ENCODE measurements around the gene RHEB.
A peak's percentile ranks its signal among the peaks of the same experiment; 100 is the strongest.

Gene RHEB

GRCh38 chr7:151429560-151430331, 89.9 kb downstream of the RHEB start:
- DNase-seq = peak; percentile 54

GRCh38 chr7:151429237-151429559, 90.5 kb downstream of the RHEB start:
- DNase-seq = no peak

DNA sequence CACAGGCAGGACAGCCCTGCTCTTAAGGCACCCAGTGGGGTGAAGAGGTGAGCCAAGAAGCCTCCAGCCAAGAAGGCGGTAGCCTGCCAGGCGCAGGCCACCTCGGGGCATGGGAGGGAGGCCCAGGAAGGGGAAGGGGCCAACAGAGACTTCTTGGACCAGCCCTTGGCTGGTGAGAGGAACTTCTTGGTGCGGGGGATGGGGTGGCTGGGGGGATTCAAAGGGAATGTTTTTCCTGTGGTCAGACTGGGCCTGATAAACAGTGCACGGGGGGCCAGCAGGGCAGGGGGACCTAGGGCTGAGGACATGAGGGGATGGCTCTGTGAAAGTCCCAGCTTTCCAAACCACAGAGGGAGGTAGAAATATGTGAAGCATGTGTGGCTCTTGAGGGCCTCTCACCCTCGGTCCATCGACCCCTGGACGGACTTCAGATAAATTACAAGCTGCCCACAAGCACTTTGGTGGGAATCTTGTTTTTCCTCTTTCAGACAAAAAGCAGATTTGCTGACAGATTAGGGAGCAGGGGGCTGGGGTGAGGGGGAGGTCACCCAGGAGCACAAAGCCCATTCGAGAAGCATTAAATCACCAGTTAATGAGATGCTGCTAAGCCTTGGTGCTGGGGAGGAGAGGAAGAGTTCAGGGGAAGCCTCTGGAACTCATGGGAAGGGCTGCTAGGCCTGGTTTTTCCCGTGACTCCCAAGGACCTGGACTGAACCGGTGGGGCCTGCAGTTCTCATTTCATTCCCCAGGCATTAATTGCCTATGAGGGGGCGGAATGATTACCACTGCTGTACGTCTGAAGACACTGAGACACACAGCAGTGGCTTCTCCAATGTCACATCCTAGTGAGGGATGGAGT, 91.1 kb downstream of the RHEB start:
- DNase-seq = no peak

DNA sequence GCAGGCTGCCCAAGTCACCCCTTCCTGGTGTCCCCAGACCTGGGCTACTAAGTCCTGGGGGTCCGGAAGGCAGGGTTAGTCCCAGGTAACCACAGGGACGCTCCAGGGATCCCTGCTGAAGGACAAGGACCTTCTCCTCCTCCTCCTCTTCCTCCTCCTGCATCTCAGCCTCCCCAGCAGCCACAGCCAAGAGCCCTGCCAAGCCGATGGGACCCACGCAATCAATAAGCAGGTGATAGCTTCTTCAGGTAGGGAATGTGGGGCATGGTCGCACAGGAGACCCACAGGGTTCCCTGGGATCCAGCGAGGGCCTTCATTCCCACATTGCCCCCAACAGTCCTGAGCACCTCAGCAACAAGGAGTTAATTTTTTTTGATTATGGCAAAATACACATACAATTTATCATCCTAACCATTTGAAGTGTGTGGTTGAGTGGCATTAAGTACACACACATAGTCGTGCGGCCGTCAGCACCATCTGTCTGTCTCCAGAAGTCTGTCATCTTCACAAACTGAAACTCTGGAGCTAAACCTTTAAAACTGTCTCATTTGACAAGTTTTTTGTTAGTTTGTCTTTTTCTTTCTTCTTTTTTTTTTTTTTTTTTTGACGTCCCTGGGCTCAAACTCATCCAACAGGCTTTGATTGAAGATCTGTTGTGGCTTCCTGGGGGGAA, 91.9 kb downstream of the RHEB start:
- DNase-seq = no peak

GRCh38 chr7:151426904-151427704, 92.6 kb downstream of the RHEB start:
- DNase-seq = no peak

- no peak for DNase-seq
Observed at GRCh38 chr7:151426441-151426903, 93.2 kb downstream of the RHEB start.

GRCh38 chr7:151425670-151426440, 93.8 kb downstream of the RHEB start:
- DNase-seq = no peak

- DNase-seq = no peak
Observed at GRCh38 chr7:151424799-151425198, 94.9 kb downstream of the RHEB start.

DNA sequence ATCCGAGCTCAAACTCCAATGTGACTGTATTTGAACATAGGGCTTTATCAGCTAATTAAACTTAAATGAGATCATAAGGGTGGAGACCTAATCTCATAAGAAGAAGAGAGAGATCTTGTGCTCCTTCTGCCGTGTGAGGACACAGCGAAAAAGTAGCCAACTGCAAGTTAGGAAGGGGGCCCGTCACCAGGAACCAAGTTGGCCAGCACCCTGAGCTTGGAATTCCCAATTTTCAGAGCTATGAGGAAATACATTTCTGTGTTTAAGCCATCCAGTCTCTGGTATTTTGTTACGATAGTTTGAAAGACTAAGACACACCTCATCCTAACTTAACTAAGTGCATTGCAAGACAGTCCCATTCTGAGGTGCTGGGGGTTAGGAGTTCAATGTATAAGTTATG, 95.8 kb downstream of the RHEB start:
- DNase-seq = no peak

GRCh38 chr7:151423226-151423625, 96.5 kb downstream of the RHEB start:
- DNase-seq = no peak

DNA sequence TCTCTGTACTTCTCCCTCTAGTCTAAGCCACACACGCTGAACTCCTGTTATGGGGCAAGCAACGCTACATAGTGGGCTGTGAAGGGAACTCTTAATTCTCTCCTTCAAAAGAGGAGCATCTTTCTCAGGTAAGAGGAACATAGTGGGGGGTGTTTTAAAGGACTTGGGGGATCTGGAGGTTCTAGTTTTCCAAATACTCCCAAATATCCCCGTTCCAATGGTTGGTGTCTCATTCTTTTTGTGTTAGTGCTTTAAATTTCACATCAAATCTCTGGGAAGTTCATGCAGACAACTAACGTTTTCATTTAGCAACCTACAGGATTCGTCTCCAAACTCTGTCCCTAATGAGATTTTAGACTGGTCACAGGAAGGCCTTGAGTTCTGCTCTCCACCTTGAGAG, 97.5 kb downstream of the RHEB start:
- DNase-seq = no peak

DNA sequence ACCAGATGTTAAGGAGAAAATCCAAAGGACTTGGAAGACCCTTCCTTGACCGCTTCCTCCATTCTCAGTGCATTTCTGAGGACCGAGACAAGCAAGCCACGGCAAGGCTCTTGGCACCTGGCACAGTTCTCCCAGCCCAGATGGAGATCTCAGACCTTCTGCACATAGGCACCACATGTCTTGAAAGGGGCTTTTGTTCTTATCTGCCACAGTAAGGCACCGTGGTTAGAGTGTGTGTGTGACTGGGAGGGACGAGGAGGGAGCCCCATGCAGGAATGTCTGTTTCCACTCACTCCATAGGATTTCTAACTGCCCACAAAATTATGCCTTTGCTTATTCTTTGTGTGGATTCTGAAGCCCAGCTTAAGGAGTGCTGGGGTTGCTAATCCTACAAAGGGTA, 99.6 kb downstream of the RHEB start:
- no peak for DNase-seq

GRCh38 chr7:151416941-151417315, 102.8 kb downstream of the RHEB start:
- DNase-seq = no peak

- DNase-seq = no peak
Observed at GRCh38 chr7:151416112-151416940, 103.4 kb downstream of the RHEB start.

Measured in activated CD4-positive, alpha-beta T cell treated with anti-CD3 and anti-CD28 coated beads, Interleukin-2, amount 50 U/mL, for 16 hours (primary cell).